HG03565 (cell line): ENCODE data around the gene PPM1J.

Experiments used
- ATAC-seq: cut with Tn5 transposase; IDR thresholded peaks from one replicate; pipeline ENCODE4 v1.9.1; 2021; ENCODE audit warnings: mild to moderate bottlenecking, moderate library complexity; ENCODE audit not compliant: unreplicated experiment

The PPM1J gene

GRCh38 chr1:112704934-112705627 lies 10.1 kb downstream of the PPM1J start:
- ATAC-seq = peak; percentile 50

DNA sequence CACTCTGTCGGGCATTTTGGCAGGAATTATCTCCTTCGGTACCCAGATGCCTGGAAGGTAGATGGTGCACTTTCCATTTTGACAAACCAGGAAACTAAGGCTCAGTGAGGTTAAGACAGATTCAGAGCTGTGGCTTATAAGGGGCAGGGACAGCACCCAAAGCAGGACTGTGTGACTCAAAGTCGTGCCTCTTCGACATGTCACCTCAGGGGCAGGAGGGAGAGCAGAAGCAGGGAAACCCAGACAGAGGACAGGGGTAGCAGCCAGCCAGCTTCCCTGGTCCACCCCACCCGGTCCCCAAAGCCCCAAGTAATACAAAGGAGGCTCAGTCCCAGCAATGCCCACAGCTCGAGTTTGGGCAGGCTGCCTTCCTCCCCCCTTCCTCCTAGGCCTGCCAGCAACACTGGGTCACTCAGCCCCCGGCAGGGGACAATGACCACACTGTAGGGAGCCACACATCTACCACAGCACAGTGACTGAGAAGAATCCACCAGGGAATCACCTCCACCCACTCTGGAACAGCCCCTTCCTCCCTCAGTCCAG lies 10.7 kb downstream of the PPM1J start:
- ATAC-seq = no peak

- no peak for ATAC-seq
These were observed 11.4 kb downstream of the PPM1J start for GRCh38 chr1:112703706-112704105.

- no peak for ATAC-seq
These were observed 12.5 kb downstream of the PPM1J start for GRCh38 chr1:112702420-112703261.

DNA sequence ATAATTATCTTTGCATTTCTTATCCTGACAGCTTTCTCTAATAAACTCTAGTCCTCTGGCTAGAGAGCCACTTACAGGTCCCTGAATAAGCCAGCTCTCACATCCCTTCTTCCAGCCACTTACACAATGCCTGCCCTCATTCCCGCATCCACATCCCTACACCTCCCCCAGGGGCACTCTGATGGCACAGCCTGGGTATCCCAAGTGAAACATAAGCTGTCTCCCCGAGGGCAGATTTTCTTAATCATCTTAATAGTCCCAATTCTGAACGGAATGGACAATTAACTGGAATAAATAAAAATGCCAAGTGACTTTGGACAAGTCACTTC lies 13.1 kb downstream of the PPM1J start:
- ATAC-seq = no peak

DNA sequence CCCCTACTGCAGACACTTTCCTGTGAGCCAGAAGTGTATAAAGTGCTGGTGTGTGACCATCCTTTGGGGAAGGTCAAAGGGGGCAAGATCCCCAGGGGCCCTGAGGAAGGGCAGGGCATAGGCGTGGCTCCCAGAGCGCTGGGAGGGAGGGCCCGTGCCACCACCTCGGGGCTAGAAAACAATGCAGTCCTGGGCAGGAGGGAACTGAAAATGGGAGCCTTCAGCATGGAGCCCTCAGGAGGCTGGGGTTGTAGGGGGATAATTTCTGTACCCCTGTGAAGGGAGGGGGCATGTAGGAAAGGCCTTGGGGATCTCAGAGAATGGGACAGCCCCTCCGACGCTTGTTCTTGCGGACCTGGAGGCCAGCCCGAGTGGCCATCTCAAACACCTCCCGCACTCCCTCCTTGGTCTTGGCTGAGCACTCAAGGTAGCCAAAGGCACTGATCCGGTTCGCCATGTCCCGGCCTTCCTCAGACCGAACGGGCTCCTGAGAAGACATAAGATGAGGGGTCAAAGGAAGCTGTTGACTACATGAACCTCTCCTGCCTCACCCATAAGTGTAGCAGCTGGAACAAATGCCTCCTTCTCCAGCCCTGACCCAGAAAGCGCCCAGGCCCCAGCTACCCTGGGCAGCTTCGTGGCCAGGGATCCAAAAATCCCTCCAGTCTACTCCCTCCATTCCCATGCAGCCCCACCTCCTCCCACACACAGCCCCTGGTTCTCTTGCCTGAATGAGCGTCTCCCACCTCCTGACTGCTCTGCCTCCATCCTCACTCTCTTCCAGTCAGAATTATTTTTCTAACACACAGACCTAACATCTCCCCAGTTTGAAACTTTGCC lies 13.7 kb downstream of the PPM1J start:
- ATAC-seq = no peak

- peak; percentile 37 for ATAC-seq
These were observed 14.6 kb downstream of the PPM1J start for GRCh38 chr1:112700290-112701226.

DNA sequence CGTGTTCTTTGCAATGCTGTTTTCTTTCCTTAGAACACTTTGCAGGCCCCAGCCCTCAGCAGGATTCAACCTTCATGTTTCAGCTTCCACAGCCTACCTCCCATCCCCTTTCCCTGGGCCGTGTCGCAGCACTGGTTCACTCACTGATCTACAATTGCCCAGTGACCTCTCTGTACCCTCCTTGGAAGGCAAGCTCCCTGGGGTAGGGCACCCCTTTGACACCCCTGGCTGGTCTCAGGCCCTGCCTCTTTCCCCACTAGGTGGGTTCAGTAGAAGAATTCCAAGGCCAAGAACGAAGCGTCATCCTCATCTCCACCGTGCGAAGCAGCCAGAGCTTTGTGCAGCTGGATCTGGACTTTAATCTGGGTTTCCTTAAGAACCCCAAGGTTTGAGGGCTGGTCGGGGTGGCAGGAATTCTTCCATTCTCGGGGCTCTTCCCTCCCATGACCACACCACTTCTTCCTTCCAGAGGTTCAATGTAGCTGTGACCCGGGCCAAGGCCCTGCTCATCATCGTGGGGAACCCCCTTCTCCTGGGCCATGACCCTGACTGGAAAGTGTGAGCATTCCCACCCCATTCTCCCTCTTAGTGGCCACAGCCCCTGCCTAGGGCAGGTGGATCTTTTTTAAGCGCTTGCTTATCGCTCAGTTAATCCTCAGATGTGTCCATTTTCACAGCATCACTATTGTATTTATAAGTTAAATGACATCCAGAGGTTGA lies 15.5 kb downstream of the PPM1J start:
- ATAC-seq = no peak

DNA sequence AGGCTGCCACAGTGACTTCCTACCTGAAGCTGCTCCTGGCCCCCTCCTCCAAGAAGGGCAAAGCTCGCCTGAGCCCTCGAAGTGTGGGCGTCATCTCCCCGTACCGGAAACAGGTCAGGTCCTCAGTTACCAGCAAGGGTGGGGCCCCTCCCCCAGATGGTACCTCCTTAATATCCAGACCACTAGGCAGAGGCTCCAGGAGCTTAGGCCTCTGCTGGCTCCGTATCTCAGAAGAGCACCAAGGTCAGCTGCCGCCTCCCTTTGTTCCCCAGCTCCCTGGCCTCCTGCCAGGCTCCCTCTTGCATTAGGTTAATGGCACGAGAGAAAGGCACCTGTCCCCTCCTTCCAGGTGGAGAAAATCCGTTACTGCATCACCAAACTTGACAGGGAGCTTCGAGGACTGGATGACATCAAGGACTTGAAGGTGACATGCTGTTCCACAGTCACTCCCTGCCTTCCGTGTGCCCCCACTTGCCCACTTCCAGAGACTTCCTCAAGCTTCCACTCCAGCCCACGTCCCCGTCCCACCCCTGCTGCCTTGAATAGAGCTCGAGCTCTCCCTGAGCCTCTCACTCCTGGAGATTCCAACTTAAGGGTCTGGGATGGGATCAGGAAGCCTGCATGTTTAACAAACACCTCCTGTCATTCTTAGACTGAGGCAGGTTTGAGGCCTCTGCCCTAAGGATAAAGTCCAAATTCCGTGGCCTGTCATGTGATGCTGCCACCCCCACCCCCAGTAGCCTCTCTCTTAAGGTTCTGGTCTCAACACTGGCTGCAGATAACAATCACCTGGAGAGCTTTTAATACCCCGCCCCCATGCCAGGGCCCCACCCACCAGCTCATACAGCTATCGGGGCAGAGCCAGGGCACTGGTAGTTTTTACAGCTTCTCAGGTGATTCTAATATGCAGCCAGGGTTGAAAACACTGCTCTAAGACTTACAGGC lies 16.5 kb downstream of the PPM1J start:
- ATAC-seq = no peak

DNA sequence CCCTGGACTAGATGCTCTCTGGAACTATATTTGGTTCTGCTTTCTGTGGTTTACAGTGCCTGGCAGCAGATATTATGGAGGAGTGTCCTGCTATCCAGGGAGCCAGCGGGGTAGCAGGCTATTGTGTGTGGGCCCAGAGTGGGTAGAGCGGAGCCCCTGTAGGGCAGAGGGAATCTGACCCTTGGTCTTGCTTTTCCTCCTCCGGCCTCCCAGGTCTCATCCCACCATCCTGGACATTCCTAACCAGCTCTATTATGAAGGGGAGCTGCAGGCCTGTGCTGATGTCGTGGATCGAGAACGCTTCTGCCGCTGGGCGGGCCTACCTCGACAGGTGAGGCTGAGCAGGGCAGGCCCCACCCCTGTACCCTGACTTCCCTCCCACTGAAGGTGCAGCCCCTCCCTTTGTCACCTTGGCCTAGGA lies 17.3 kb downstream of the PPM1J start:
- ATAC-seq = no peak

DNA sequence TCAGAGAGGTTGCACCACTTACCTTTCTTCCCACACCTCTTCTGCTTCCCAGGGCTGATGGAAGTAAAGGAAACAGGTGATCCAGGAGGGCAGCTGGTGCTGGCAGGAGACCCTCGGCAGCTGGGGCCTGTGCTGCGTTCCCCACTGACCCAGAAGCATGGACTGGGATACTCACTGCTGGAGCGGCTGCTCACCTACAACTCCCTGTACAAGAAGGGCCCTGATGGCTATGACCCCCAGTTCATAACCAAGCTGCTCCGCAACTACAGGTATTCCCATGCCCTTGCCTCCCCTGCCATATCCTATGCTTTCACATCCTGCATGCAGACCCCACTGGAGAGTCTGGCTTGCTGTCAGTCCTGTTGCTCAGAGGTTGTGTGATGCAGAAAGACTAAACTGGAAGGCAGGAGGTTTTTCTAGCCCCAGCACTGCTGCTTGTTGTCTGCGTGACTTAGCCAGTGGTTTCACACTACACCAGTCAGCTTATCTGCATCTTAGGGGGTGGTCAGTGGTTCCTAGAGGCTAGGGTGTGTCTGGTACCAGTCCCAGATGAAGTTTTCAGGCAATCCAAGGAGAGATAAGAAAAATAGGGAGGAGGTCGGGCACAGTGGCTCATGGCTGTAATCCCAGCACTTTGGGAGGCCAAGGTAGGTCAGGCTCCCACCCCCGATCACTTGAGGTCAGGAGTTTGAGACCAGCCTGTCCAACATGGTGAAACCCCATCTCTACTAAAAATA lies 18.4 kb downstream of the PPM1J start:
- no peak for ATAC-seq

- no peak for ATAC-seq
These were observed 19.9 kb downstream of the PPM1J start for GRCh38 chr1:112695276-112695675.

DNA sequence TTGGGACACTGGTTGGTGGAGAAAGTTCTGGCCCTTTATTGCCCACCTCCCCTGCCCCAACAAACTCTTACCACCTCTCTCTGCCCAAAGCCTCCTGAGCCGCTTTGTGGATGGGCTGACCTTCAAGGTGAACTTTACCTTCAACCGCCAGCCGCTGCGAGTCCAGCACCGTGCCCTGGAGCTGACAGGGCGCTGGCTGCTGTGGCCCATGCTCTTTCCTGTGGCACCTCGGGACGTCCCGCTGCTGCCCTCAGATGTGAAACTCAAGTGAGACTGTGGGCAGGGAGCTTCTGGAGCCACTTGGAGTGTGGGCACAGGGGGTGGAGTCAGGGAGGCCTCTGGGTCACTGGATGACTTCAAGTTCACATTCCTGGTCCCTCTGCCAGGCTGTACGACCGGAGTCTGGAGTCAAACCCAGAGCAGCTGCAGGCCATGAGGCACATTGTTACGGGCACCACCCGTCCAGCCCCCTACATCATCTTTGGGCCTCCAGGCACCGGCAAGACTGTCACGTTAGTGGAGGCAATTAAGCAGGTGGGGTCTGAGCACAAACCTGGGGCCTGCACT lies 20.7 kb downstream of the PPM1J start:
- no peak for ATAC-seq

DNA sequence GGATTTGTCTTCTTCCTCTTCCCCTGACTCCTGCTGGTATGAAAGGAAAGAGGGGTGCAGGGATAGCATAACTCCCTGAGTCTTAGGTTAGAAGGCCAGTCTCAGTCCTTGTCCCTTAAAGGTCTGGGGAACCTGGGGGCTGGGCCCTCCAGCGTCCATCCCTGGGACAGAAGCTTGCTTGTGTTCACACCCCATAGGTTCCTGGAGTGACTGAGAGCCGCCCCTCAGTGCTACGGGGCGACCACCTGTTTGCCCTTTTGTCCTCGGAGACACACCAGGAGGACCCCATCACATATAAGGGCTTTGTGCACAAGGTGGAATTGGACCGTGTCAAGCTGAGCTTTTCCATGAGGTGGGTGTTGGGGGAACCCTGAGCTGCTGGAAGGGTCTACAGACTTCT lies 21.3 kb downstream of the PPM1J start:
- no peak for ATAC-seq

DNA sequence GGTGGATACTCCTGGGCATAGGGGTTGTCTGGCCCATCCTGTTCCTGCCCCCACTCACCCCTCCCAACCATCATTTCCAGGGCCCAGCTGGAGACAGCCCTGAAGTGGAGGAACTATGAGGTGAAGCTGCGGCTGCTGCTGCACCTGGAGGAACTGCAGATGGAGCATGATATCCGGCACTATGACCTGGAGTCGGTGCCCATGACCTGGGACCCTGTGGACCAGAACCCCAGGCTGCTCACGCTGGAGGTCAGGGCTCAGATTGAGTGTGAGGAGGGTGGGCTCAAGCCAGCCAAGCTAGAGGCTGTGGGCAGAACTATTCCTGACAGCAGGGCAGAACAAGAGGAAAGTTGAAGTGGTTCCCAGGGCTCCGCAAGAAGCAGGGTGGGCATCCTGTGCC lies 22.5 kb downstream of the PPM1J start:
- ATAC-seq = no peak

DNA sequence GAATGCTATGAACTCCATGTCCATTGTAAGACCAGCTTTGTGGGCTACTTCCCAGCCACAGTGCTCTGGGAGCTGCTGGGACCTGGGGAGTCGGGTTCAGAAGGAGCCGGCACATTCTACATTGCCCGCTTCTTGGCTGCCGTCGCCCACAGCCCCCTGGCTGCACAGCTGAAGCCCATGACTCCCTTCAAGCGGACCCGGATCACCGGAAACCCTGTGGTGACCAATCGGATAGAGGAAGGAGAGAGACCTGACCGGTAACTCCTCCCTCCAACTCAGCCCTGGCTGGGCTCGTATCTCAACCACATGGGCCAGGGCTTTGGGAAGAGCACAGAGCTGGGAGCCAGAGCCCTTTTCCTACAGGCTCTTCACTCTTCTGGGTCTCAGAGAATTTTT lies 25.3 kb downstream of the PPM1J start:
- no peak for ATAC-seq

GRCh38 chr1:112689196-112689841 lies 25.8 kb downstream of the PPM1J start:
- ATAC-seq = no peak
